ENCODE results near the gene TSPAN7.

TSPAN7 gene

DNA sequence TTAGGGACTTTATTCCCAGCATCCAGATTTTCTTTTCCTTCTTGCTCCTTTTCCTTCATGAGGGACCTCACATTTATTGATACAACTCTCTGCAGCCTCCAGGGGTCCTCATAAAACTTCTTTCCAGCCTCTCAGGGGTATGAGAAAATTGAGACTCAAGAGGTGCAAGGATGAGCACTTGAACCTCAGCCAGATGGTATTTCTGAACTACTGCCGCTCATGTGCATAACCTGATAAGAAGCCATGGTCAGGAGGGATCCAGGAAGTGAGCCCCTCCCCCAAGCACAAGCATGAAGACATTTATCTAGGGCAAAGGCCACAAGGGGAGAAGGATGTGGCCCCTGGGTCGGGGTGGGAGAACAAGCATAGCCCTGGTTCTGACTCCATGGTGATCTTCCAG is 73.3 kb downstream of the TSPAN7 start:
- TF ChIP-seq, protein P1, sequence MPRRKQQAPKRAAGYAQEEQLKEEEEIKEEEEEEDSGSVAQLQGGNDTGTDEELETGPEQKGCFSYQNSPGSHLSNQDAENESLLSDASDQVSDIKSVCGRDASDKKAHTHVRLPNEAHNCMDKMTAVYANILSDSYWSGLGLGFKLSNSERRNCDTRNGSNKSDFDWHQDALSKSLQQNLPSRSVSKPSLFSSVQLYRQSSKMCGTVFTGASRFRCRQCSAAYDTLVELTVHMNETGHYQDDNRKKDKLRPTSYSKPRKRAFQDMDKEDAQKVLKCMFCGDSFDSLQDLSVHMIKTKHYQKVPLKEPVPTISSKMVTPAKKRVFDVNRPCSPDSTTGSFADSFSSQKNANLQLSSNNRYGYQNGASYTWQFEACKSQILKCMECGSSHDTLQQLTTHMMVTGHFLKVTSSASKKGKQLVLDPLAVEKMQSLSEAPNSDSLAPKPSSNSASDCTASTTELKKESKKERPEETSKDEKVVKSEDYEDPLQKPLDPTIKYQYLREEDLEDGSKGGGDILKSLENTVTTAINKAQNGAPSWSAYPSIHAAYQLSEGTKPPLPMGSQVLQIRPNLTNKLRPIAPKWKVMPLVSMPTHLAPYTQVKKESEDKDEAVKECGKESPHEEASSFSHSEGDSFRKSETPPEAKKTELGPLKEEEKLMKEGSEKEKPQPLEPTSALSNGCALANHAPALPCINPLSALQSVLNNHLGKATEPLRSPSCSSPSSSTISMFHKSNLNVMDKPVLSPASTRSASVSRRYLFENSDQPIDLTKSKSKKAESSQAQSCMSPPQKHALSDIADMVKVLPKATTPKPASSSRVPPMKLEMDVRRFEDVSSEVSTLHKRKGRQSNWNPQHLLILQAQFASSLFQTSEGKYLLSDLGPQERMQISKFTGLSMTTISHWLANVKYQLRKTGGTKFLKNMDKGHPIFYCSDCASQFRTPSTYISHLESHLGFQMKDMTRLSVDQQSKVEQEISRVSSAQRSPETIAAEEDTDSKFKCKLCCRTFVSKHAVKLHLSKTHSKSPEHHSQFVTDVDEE (CRISPR knock-in tag; IDR thresholded peaks at IDR 0.05): no peak
- TF ChIP-seq, protein P2, sequence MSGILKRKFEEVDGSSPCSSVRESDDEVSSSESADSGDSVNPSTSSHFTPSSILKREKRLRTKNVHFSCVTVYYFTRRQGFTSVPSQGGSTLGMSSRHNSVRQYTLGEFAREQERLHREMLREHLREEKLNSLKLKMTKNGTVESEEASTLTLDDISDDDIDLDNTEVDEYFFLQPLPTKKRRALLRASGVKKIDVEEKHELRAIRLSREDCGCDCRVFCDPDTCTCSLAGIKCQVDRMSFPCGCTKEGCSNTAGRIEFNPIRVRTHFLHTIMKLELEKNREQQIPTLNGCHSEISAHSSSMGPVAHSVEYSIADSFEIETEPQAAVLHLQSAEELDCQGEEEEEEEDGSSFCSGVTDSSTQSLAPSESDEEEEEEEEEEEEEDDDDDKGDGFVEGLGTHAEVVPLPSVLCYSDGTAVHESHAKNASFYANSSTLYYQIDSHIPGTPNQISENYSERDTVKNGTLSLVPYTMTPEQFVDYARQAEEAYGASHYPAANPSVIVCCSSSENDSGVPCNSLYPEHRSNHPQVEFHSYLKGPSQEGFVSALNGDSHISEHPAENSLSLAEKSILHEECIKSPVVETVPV (CRISPR knock-in tag; IDR thresholded peaks at IDR 0.05): no peak
- TF ChIP-seq ZC3H10 (CRISPR knock-in tag; IDR thresholded peaks at IDR 0.05): no peak
- TF ChIP-seq TCF4 (CRISPR knock-in tag; IDR thresholded peaks at IDR 0.05; ENCODE audit: borderline replicate concordance): no peak
- TF ChIP-seq, protein P3, sequence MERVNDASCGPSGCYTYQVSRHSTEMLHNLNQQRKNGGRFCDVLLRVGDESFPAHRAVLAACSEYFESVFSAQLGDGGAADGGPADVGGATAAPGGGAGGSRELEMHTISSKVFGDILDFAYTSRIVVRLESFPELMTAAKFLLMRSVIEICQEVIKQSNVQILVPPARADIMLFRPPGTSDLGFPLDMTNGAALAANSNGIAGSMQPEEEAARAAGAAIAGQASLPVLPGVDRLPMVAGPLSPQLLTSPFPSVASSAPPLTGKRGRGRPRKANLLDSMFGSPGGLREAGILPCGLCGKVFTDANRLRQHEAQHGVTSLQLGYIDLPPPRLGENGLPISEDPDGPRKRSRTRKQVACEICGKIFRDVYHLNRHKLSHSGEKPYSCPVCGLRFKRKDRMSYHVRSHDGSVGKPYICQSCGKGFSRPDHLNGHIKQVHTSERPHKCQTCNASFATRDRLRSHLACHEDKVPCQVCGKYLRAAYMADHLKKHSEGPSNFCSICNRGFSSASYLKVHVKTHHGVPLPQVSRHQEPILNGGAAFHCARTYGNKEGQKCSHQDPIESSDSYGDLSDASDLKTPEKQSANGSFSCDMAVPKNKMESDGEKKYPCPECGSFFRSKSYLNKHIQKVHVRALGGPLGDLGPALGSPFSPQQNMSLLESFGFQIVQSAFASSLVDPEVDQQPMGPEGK (CRISPR knock-in tag; IDR thresholded peaks at IDR 0.05; ENCODE audit: borderline replicate concordance): no peak
- no peak for TF ChIP-seq RARB (CRISPR knock-in tag; IDR thresholded peaks at IDR 0.05)
- no peak for TF ChIP-seq OSR1 (CRISPR knock-in tag; IDR thresholded peaks at IDR 0.05)
- no peak for TF ChIP-seq ZNF565 (CRISPR knock-in tag; conservative IDR thresholded peaks at IDR 0.05; ENCODE audit: low read depth)
- TF ChIP-seq, protein P4, sequence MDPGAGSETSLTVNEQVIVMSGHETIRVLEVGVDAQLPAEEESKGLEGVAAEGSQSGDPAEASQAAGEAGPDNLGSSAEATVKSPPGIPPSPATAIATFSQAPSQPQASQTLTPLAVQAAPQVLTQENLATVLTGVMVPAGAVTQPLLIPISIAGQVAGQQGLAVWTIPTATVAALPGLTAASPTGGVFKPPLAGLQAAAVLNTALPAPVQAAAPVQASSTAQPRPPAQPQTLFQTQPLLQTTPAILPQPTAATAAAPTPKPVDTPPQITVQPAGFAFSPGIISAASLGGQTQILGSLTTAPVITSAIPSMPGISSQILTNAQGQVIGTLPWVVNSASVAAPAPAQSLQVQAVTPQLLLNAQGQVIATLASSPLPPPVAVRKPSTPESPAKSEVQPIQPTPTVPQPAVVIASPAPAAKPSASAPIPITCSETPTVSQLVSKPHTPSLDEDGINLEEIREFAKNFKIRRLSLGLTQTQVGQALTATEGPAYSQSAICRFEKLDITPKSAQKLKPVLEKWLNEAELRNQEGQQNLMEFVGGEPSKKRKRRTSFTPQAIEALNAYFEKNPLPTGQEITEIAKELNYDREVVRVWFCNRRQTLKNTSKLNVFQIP (CRISPR knock-in tag; IDR thresholded peaks at IDR 0.05; ENCODE audit: borderline replicate concordance, low read depth): no peak
- TF ChIP-seq ZFP3 (CRISPR knock-in tag; IDR thresholded peaks at IDR 0.05): no peak
- no peak for TF ChIP-seq PPARA (CRISPR knock-in tag; IDR thresholded peaks at IDR 0.05; ENCODE audit: borderline replicate concordance)
- TF ChIP-seq ESRRG (CRISPR knock-in tag; IDR thresholded peaks at IDR 0.05): no peak
- TF ChIP-seq, protein P5, sequence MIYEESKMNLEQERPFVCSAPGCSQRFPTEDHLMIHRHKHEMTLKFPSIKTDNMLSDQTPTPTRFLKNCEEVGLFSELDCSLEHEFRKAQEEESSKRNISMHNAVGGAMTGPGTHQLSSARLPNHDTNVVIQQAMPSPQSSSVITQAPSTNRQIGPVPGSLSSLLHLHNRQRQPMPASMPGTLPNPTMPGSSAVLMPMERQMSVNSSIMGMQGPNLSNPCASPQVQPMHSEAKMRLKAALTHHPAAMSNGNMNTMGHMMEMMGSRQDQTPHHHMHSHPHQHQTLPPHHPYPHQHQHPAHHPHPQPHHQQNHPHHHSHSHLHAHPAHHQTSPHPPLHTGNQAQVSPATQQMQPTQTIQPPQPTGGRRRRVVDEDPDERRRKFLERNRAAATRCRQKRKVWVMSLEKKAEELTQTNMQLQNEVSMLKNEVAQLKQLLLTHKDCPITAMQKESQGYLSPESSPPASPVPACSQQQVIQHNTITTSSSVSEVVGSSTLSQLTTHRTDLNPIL (CRISPR knock-in tag; IDR thresholded peaks at IDR 0.05; ENCODE audit: low read depth): no peak
- TF ChIP-seq SNAI2 (CRISPR knock-in tag; IDR thresholded peaks at IDR 0.05): no peak
- no peak for ATAC-seq

DNA sequence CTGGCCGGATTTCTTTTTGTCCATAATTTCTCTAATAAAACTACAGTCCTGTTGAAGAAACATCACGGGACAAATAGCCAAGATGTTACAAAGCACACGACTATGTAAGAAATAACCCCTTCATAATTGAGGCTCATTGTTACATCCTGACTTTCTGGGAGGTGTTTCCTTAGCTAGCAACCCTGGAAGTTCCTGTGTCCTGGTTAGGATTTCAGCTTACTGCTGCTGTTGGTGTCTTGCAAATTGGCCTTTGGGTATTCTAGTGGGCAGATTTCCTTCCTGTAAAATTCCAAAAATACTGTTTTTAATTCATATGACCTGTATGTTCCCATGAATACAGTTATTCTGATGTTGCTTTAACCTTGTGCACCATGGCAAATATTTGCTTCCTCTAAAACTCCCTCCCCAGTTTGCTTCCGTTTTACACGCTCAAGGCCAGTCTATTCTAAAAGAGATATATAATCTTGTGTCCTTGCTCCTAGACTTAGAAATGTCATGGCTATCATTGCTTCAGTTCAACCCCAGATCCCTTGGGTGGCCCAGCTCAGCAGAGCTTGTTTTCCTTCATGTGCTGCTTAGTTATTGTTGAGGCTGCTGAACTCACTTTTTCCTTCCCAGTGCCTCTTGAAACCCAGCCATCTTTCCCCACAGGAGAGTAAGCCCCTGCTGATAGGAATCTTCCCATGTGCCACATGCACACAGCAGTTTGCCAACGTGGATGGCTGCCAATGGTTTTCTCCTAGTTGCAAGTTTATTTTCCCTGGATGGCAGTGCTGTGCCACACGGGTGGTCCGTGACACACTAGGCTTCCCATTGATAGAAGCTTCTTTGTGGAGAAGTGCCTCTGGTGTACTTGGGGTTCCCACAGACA is 75.8 kb downstream of the TSPAN7 start:
- ATAC-seq: no peak
- no peak for TF ChIP-seq ZFP30 (CRISPR knock-in tag; IDR thresholded peaks at IDR 0.05)
- no peak for TF ChIP-seq ZNF70 (CRISPR knock-in tag; IDR thresholded peaks at IDR 0.05)
- no peak for TF ChIP-seq CSDC2 (CRISPR knock-in tag; IDR thresholded peaks at IDR 0.05)
- TF ChIP-seq ZC3H10 (CRISPR knock-in tag; IDR thresholded peaks at IDR 0.05): no peak
- TF ChIP-seq ZNF8 (CRISPR knock-in tag; IDR thresholded peaks at IDR 0.05): no peak
- no peak for TF ChIP-seq ZFP3 (CRISPR knock-in tag; IDR thresholded peaks at IDR 0.05)
- TF ChIP-seq, protein P2 (CRISPR knock-in tag; IDR thresholded peaks at IDR 0.05): no peak
- no peak for TF ChIP-seq TCF4 (CRISPR knock-in tag; IDR thresholded peaks at IDR 0.05; ENCODE audit: borderline replicate concordance)
- TF ChIP-seq, protein P1 (CRISPR knock-in tag; IDR thresholded peaks at IDR 0.05): no peak
- TF ChIP-seq ARNTL (CRISPR knock-in tag; IDR thresholded peaks at IDR 0.05; ENCODE audit: borderline replicate concordance, low read depth): no peak
- TF ChIP-seq TOX (CRISPR knock-in tag; IDR thresholded peaks at IDR 0.05; ENCODE audit: borderline replicate concordance): no peak
- no peak for TF ChIP-seq SNAI2 (CRISPR knock-in tag; IDR thresholded peaks at IDR 0.05)
- no peak for TF ChIP-seq RARB (CRISPR knock-in tag; IDR thresholded peaks at IDR 0.05)
- TF ChIP-seq PPARA (CRISPR knock-in tag; IDR thresholded peaks at IDR 0.05; ENCODE audit: borderline replicate concordance): no peak
- TF ChIP-seq GLIS3 (CRISPR knock-in tag; IDR thresholded peaks at IDR 0.05): no peak
- no peak for TF ChIP-seq BACH2 (CRISPR knock-in tag; IDR thresholded peaks at IDR 0.05; ENCODE audit: borderline replicate concordance)

All from SK-N-SH treated with all-trans-retinoic acid at 6 μM for 48 hours (cell line).